Tibial nerve (tissue), 3 donors: Measurements from ENCODE around the gene SLC35A4.

Experiments
- POLR2A ChIP-seq, 2 donors: fragments of 450-650 bp; IDR thresholded peaks; one replicate each; pipeline ENCODE4 v1.6.1; 2017; ENCODE audit warnings: antibody characterized with exemption in 2 of 2, mild to moderate bottlenecking in 2 of 2, moderate library complexity in 2 of 2
- TF ChIP-seq, protein P1 (sequence below), 5 experiments: fragments of 200-600 bp in 3 of 5; fragments of 450-650 bp in 2 of 5; sonication (generic) in 3 of 5; IDR thresholded peaks; one replicate each; pipeline ENCODE4 v1.5.1; 2016 to 2019; ENCODE audit warnings: antibody characterized with exemption in 5 of 5, mild to moderate bottlenecking in 3 of 5, moderate library complexity in 2 of 5

DNA sequence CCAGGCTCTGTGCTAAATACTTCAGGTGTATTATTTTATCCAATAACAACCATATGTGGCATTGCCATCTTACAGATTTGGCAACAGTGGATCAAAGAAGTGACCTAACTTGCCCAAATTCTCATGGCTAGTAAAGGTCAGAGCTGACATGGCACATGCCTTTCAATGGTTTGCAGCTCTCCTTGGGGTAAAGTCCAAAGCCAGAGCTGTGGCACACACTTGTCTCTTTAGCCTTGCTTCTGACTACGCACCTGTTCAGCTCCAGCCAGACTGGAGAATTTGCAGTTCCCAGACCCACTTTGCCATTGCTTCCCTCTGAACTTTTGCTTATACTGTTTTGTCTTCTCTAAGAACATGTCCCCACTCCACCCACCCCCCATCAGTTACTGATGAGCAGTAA is 5.9 kb downstream of the SLC35A4 start:
- TF ChIP-seq POLR2A (IDR thresholded peaks at IDR 0.05), result no peak
- TF ChIP-seq, protein P1, sequence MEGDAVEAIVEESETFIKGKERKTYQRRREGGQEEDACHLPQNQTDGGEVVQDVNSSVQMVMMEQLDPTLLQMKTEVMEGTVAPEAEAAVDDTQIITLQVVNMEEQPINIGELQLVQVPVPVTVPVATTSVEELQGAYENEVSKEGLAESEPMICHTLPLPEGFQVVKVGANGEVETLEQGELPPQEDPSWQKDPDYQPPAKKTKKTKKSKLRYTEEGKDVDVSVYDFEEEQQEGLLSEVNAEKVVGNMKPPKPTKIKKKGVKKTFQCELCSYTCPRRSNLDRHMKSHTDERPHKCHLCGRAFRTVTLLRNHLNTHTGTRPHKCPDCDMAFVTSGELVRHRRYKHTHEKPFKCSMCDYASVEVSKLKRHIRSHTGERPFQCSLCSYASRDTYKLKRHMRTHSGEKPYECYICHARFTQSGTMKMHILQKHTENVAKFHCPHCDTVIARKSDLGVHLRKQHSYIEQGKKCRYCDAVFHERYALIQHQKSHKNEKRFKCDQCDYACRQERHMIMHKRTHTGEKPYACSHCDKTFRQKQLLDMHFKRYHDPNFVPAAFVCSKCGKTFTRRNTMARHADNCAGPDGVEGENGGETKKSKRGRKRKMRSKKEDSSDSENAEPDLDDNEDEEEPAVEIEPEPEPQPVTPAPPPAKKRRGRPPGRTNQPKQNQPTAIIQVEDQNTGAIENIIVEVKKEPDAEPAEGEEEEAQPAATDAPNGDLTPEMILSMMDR (IDR thresholded peaks at IDR 0.05), result no peak
